Measurements from ENCODE around the gene SORCS1. TPM values are rescaled to one million over a fixed set of nuclear protein-coding genes. Genes with fewer than 3 reads are reported as not detected.

The SORCS1 gene
- total RNA-seq, 1 experiment from 2014 or later = not detected

- BruUV-seq (replicated peaks) = no TSS peak
- no peaks in the 10 kb centered on the region for H3F3A ChIP-seq (ENCODE audit: insufficient read depth, low read depth)
- no peaks in the 10 kb centered on the region for H3K27me3 ChIP-seq (ENCODE audit: insufficient read depth, low read depth)
- no peaks in the 10 kb centered on the region for H4K20me1 ChIP-seq (ENCODE audit: insufficient read depth)
- H3K4me2 ChIP-seq = no peak overlapping the region
- no peaks in the 10 kb centered on the region for H3K4me1 ChIP-seq (replicated peaks; ENCODE audit: insufficient read depth)
- intact Hi-C loops (cut with micrococcal nuclease; ENCODE audit: unreplicated experiment) = loop anchor here (10.0 kb wide), 1 partner anchor 1107 kb away; no protein-coding TSS in a partner anchor
- H3K79me2 ChIP-seq (ENCODE audit: low read depth) = no peaks in the 10 kb centered on the region
- no peaks in the 10 kb centered on the region for H3K36me3 ChIP-seq (ENCODE audit: low read depth)
- ChIA-PET POLR2A (ENCODE audit: unreplicated experiment) (no interaction called here), CTCF (no interaction called here)
- TF ChIP-seq CTCF (conservative IDR thresholded peaks at IDR 0.05) (no peak), EZH2 (IDR thresholded peaks at IDR 0.05; ENCODE audit: low read depth) (no peak)
- H3K27ac ChIP-seq = no peak overlapping the region
- no peak for DNase-seq
- no peaks in the 10 kb centered on the region for H3K9me3 ChIP-seq (ENCODE audit: insufficient read depth, low read depth)
- H3K4me3 ChIP-seq = no peak overlapping the region
- no peak overlapping the region for H2AFZ ChIP-seq
- H3K9me2 ChIP-seq (ENCODE audit: insufficient read depth) = no peaks in the 10 kb centered on the region
These were observed 456.8 kb downstream of the SORCS1 start for GRCh38 chr10:106707657-106708056.

GRCh38 chr10:106706127-106706526 is 458.4 kb downstream of the SORCS1 start:
- no peaks in the 10 kb centered on the region for H4K20me1 ChIP-seq (ENCODE audit: insufficient read depth)
- no peak for DNase-seq
- H3K9me2 ChIP-seq (ENCODE audit: insufficient read depth) = no peaks in the 10 kb centered on the region
- no TSS peak for BruUV-seq (replicated peaks)
- H3K79me2 ChIP-seq (ENCODE audit: low read depth) = no peaks in the 10 kb centered on the region
- POLR2A ChIA-PET (ENCODE audit: unreplicated experiment) = no interaction called here
- H2AFZ ChIP-seq = no peak overlapping the region
- H3K27ac ChIP-seq = no peak overlapping the region
- H3K4me3 ChIP-seq = no peak overlapping the region
- no peaks in the 10 kb centered on the region for H3K36me3 ChIP-seq (ENCODE audit: low read depth)
- H3K27me3 ChIP-seq (ENCODE audit: insufficient read depth, low read depth) = no peaks in the 10 kb centered on the region
- H3K4me1 ChIP-seq (replicated peaks; ENCODE audit: insufficient read depth) = no peaks in the 10 kb centered on the region
- no peaks in the 10 kb centered on the region for H3F3A ChIP-seq (ENCODE audit: insufficient read depth, low read depth)
- TF ChIP-seq CTCF (conservative IDR thresholded peaks at IDR 0.05) (no peak), EZH2 (IDR thresholded peaks at IDR 0.05; ENCODE audit: low read depth) (no peak)
- no peaks in the 10 kb centered on the region for H3K9me3 ChIP-seq (ENCODE audit: insufficient read depth, low read depth)
- CTCF ChIA-PET = no interaction called here
- intact Hi-C loops (cut with micrococcal nuclease; ENCODE audit: unreplicated experiment) = loop anchor here (10.0 kb wide), 1 partner anchor 1109 kb away; no protein-coding TSS in a partner anchor
- no peak overlapping the region for H3K4me2 ChIP-seq

- DNase-seq = peak in 1 of 2 experiments; percentile 17
- no peaks in the 10 kb centered on the region for H3K9me3 ChIP-seq (ENCODE audit: insufficient read depth, low read depth)
- TF ChIP-seq EZH2 (IDR thresholded peaks at IDR 0.05; ENCODE audit: low read depth) (no peak), CTCF (conservative IDR thresholded peaks at IDR 0.05) (peak; percentile 72)
- ChIA-PET POLR2A (ENCODE audit: unreplicated experiment) (no interaction called here), CTCF (no interaction called here)
- H3K4me2 ChIP-seq = no peak overlapping the region
- no peaks in the 10 kb centered on the region for H3K79me2 ChIP-seq (ENCODE audit: low read depth)
- no peaks in the 10 kb centered on the region for H3K36me3 ChIP-seq (ENCODE audit: low read depth)
- intact Hi-C loops (cut with micrococcal nuclease; ENCODE audit: unreplicated experiment) = loop anchor here (10.0 kb wide), 1 partner anchor 1109 kb away; no protein-coding TSS in a partner anchor
- H2AFZ ChIP-seq = no peak overlapping the region
- no peaks in the 10 kb centered on the region for H3K27me3 ChIP-seq (ENCODE audit: insufficient read depth, low read depth)
- H4K20me1 ChIP-seq (ENCODE audit: insufficient read depth) = no peaks in the 10 kb centered on the region
- H3K9me2 ChIP-seq (ENCODE audit: insufficient read depth) = no peaks in the 10 kb centered on the region
- no peaks in the 10 kb centered on the region for H3F3A ChIP-seq (ENCODE audit: insufficient read depth, low read depth)
- no peak overlapping the region for H3K4me3 ChIP-seq
- H3K4me1 ChIP-seq (replicated peaks; ENCODE audit: insufficient read depth) = no peaks in the 10 kb centered on the region
- no peak overlapping the region for H3K27ac ChIP-seq
- BruUV-seq (replicated peaks) = no TSS peak
These were observed 458.8 kb downstream of the SORCS1 start for GRCh38 chr10:106705681-106706100.

All from PC-9 (cell line).